HG03558 (cell line): ENCODE results near the gene NUP98.
"Not testable (repeated sequence)": the region's sequence is repeated elsewhere in the genome, so short reads cannot be mapped to it uniquely, and the experiment has no call there.

ENCODE experiments used
- ATAC-seq: cut with Tn5 transposase; IDR thresholded peaks from one replicate; pipeline ENCODE4 v1.9.1; 2021; ENCODE audit warnings: moderate number of reproducible peaks; ENCODE audit not compliant: unreplicated experiment; ENCODE audit errors: extremely low read depth

Gene NUP98

DNA sequence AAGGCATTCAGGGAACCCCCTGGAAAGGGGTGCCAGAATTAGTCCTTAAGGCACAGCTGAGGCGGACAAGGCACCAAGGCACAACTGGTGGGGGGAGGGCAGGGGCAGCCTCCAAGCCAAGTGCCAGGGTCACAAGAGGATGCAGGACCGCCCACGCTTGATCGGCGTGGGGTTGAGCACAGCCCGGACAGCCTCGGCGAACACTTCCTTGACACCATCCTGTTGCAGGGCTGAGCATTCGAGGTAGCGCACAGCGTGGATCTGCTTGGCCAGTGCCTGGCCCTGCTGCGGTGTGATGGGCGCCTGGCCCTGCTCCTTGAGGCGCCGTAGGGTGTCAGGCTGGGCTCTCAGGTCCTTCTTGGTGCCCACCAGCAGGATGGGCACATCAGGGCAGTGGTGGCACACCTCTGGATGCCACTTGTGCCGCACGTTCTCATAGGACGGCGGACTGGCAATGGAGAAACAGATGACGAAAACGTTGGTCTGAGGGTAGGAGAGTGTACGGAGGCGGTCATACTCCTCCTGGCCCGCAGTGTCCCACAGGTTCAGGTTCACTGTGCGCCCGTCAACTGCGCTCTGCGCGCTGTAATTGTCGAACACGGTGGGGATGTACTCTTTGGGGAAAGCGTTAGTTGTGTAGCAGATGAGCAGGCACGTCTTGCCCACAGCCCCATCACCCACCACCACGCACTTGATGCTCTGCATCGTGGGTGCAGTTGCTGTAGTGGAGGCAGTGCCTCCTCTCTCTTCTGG is 30.3 kb upstream of the NUP98 start:
- ATAC-seq: no peak

DNA sequence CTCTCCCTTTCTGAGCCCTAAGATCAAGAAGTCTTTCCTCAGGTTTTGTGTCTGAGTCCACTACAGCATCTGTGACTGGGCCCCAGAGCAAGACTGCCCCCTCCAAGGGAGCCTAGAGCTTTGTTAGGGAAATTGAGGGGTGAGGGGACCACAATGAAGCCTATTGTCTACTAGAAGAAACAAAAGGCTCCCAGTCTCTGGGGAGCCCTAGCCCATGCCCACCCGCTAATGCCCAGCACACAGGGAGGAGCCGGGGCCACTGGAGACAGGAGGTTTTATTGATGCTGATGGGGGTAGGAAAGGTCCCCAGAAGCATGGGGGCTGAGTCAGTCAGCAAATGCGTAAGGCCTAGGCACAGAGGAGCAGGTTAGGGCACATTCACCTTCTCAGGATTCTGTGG is 29.4 kb upstream of the NUP98 start:
- ATAC-seq: no peak

DNA sequence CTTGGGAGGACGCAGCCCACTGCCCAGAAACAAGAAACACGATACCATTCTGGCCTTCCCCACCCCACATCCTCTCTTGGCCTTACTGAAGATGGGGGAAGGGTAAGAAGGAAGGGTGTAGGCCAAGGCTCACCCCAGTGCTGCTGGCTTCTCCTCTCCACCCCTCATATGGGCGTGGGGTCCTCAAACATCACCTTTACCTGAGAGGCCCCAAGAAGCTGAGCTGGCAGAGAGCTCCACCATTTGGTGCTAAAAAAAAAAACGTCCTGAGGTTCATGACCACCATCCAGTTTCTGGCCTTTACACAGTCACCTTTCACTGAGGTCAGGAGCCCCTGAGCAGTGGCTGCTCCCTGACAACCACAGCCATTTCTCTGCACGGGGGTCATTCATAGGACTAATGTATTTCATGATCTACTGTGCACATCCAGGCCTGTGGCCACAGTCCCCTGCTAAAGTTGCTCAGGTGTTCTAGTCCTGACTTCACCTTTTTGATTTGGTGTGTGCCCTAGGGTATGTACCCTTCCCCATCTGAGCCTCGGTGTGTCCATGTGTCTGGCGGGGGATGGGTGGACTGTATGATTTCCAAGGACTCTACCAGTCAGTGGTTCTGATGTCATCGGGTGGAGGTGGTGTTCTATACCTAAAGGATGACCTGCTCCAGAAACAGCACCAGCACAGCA is 28.3 kb upstream of the NUP98 start:
- no peak for ATAC-seq

DNA sequence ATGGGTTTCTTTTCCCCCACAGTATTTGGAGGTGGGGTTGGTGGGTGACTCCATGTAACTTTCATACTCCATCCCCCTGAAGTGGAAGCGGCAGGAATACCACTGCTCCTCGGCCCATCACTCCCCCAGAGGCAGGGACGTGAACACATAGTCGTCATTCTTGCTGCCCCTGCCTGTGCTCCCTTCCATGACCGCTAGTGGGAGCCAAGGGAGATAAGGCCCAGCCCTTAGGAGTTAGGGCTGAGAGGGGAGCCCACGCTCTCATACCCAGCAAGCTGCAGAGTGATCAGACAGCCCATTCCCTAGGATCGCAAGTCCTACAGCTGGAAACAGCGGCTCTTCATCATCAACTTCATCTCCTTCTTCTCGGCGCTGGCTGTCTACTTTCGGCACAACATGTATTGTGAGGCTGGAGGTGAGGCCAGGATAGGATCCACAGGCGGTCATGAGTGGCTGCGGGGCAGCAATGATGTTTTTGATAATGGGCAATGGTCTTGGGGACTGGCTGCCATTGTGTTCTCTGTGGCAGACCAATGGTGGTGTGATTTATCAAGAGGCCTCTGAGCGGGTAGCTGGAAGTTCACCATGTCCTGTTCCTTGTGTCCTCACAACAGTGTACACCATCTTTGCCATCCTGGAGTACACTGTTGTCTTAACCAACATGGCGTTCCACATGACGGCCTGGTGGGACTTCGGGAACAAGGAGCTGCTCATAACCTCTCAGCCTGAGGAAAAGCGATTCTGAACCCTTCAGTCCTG is 27.5 kb upstream of the NUP98 start:
- peak; percentile 56 for ATAC-seq

DNA sequence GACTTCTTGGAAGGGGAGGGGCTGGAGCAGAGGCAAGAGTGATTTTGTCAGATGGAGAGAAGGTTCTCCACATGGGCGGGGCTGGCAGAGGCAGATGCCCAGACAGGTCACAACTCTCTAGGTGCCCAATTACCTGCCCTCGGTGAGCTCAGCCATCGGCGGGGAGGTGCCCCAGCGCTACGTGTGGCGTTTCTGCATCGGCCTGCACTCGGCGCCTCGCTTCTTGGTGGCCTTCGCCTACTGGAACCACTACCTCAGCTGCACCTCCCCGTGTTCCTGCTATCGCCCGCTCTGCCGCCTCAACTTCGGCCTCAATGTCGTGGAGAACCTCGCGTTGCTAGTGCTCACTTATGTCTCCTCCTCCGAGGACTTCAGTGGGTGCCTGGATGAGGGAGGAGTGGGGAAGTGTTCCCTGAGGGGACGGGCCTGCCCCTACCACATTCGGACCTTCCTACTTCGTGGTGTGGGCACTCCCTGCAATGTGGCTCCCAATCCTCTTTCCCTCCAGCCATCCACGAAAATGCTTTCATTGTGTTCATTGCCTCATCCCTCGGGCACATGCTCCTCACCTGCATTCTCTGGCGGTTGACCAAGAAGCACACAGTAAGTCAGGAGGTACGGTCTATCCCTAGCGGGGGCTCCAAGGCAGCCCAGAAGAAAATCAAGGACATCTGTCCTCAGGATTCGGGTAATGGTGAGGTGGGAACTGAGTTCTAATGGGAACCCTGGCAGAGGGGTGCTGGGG is 26.6 kb upstream of the NUP98 start:
- no peak for ATAC-seq

DNA sequence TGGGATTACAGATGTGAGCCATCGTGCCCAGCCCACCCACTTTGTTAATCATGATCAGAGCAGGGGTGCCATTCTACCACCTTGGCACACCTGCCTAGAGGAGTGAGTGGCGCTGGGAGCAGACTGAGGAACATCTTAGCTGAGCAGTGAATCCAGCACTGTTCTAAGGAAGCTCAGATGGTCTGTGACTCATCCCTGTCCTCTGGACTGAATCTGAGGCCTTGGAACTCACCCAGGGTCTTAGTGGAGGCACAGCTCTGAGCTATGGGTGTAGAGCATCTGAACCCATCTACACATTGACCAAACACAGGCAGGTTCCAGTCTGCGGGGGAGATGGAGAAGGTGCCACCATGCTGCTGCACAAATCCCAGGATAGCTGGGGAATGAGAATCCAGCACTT is 25.9 kb upstream of the NUP98 start:
- no peak for ATAC-seq

DNA sequence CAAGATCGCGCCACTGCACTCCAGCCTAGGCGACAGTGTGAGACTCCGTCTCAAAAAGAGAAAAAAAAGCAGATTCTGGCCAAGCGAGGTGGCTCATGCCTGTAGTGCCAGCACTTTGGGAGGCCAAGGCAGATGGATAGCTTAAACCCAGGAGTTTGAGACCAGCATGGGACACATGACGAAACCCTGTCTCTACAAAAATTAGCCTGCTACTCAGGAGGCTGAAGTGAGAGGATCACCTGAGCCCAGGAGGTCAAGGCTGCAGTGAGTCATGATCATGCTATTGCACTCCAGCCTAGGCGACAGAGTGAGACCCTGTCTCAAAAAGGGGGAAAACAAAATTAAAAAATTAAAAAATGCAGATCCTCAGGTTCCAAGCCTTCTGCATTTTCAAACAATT is 25.0 kb upstream of the NUP98 start:
- no peak for ATAC-seq

DNA sequence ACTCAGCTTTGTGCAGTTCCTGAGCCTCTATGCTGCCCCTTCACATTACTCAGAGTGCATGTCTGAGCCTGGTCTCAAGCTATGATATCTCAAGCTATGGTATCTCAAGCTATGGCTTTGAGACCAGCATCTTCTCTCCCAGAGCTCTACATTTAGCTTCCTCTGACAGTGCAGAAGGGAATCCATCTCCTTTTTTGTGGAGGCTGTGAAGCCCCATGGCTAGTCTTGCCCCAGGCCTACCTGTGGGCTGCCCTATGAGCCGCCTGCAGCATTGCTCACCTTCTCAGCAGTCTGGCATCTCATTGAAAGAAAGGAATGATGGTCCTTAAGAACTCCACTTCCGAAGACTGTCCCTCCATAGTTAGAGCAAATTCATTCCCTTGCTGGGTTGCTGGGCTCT is 23.6 kb upstream of the NUP98 start:
- no peak for ATAC-seq

DNA sequence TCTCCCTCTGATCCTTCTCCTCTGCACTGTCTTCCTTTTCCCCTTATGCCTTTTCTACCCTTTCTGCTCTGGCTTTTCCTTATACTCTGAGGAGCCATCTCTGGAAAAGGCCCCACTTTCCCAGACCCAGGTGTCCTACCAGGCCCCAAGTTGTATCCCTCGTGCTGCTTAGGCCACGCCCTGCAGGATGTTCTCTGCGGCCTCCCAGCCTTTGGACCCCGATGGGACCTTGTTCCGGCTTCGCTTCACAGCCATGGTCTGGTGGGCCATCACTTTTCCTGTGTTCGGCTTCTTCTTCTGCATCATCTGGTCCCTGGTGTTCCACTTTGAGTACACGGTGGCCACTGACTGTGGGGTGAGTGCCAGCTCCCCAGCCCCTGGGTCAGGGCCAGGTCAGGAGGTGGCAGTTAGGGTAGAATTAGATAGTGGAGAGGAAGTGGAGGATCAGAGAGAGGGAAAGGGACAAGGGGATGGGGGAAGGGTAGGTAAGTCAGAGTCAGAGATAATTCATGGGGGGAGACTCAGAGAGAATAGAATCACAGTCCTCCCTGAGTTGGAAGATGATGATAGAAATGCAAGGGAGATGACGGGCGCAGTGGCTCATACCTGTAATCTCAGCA is 19.9 kb upstream of the NUP98 start:
- no peak for ATAC-seq

DNA sequence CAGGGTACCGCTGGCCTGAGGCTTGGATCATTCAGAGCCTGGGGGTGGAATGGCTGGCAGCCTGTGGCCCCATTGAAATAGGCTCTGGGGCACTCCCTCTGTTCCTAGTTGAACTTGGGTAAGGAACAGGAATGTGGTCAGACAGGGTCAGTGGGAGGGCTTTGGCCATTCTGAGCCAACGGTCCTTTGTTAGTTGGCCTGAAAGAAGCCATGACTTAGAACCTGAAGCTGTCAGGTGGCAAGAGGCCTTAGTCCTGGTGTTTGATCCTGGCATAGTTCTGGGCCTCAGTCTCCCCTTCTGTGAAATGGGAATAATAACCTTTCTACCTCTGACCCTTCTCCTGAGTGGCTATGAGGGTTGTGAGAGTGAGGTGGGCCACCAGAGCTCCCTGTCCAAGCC is 19.3 kb upstream of the NUP98 start:
- ATAC-seq: no peak

DNA sequence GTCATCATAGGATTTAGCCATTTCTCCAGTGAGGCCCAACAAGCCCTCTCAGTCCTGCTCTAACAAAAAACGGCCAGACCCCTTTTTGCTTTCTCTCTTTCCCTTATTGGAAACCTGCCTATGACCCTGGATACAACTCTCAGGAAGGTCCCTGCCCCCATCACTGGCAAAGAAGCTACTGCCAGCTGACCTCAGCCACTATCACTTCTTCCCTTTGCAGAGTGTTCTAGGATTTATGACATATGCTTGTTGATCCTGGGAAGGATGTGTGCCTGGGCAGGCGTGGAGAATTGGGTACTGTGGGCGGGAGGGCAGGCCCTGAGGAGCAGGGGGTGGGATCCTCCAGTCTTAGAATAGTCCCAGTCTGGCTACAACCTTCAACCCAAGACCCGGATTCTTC is 18.5 kb upstream of the NUP98 start:
- no peak for ATAC-seq

DNA sequence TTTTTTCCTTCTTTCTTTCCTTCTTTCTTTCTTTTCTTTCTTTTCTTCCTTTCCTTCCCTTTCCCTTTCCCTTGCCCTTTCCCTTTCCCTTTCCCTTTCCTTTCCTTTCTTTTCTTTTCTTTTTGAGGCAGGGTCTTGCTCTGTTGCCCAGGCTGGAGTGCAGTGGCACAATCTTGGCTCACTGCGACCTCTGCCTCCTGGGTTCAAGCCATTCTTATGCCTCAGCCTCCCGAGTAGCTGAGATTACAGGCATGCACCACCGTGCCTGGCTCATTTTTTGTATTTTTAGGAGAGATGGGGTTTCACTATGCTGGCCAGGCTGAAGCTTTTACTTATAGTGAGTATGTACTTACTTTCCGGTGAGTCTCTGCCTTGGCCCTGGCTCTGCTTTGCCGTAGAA is 17.5 kb upstream of the NUP98 start:
- not testable (repeated sequence) for ATAC-seq

DNA sequence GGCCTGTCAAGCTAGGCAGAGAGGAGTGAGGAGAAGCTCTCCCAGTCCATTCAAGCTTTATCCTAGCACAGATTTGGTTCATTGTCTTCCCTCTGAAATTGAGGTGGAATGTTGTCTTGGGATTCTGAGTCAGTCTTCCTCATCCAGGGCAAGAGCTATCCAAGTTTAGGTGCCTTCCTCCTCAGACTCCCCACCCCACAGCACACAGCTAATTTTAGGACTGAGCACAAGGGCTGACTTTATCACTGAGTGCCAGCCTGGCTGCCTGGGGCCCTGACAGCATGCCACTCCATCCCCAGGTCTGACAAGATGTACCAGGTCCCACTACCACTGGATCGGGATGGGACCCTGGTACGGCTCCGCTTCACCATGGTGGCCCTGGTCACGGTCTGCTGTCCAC is 13.6 kb upstream of the NUP98 start:
- ATAC-seq: no peak

DNA sequence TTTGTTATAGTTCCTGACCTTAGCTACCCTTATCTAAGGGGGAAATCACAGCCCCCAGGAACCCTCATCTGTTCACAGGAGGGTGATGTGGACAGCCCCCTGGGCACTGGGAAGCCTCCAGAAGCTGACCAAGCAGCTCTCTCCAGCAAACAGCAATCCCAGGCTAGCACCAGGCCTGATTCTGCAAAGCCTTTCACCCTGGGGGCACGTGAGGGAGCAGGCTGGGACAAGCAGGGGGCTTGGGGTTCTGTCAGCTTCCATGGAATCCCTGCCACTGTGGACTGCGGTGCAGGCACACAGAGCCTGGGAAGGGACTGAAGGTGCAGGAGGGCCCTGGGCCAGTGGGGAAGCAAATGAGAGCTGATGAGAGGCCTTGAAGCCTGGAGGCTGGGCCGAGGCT is 13.1 kb upstream of the NUP98 start:
- no peak for ATAC-seq

DNA sequence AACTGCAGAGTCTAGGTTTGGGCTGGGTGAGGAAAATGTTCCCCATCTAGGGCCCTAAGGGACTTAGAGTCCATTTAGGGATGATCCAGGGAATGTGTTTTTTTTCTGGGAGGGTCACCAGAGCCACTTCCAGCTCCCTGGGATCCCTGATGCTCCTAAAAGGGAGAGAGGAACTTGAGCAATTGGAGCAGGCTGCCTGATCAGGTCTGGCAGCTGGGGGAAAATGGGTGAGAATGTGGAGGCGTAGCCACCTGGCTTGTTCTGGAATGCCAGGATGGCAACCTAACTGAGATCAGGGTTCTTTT is 12.2 kb upstream of the NUP98 start:
- ATAC-seq: no peak

DNA sequence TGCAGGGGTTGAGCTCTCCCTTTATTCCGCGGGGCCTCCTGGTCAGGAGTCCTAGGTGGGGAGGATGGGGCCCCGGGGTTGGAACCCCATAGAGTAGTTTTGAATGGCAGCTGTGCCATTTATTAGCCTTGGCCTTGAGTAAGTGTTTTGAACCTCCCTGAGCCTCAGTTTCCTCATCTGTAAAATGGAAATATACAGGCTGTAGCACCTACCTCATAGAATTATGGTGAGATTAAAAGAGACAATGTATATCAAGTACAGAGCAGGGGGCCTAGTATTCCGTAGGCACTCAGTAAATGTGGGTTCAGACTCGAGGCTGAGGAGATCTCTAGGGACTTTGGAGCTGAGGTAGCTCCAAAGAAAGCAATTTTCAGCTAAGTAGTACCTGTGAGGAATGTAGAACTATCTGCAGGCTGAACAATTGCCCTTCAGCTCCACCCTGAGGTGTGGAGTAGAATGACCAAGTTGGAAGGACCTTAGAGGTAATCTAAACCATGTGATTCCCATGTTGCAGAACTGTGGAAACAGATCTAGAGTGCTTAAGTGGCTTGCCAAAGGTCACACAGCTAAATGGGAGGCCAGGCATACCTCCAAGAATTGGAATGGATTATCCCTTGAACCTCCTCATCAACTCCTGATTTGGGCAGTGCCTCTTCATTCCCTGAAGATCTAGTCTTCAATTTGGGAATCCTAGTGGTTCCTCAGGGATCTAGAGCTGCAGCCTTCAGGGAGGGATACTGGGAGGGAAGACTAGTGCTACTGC is 11.7 kb upstream of the NUP98 start:
- ATAC-seq: peak; percentile 65

DNA sequence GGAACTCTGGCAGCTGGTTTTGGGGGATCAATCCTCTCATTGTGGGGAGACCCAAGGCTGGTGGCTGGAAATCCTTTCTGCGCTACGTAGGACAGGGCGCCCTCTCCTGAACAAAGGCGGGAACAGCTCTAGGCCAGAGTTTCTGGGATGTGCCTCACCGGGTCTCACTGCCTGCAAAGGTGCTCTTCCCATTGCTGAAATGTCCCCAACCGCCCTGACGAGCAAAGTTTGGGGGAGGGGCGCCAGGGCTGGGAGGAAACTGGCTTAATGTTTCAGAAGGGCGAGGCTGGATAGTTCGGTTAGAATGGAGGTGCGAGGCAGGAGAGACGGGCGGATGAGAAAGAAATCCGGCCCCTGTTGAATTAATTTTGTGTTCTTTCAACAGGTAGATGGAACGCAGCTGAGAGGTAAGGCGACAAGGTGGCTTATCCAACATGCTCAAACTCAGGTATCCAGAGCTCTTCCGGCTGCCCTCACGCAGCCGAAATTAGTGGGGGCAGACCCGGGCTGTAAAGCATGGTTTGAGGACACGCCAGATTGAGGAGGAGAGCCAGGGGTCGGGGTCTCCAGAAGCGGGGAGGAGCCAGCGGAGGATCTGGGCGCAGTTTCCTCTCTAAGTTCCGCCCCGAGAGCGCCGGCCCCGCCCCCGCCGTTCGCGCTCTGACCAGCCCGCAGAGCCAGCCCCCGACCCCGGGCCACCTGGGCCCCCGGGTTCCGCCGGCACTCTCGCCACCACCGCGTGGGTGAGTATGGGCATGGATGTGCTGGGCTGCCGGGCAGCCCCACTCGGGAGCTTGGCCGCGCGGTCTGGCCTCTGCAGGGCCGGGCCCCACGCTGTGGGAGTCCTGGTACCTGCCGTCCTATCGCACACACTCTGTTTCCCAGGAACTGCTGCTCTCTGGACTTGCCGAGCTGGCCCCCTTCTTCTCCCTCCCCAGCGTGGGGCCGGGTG is 10.8 kb upstream of the NUP98 start, which contains the start of gene PGAP2:
PGAP2 (plus strand) TSS at position 652 of the 952 bp plus-strand sequence. CDS start 2,700 bp downstream, outside the sequence.
- ATAC-seq: no peak

DNA sequence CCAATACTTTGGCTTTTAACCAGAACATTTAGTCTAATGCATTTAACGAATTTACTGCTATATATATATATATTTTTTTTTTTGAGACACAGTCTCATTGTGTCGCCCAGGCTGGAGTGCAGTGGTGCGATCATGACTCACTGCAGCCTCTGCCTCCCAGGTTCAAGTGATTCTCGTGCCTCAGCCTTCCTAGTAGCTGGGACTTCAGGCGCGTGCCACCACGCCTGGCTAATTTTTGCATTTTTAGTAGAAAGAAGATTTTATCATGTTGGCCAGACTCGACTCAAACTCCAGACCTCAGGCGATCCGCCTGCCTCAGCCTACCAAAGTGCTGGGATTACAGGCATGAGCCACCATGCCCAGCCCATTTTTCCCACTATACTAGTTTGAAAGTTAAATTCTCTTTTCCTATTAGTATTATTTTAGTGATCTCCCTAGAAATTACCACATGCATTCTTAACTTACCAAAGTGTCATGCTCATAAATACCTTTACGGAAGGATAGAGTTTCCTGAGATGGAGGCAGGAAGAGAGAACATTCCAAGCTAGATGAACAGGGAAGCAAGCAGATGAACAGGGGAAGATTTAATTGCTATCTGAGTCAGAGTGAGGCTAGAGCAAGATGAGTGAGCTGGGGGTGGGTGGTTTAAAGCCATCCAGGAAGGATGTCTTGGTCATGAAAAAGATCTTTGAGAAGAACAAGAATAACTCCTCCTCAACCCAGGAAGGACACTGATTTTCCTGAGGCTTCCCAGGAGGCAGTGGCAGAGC is 6.6 kb upstream of the NUP98 start:
- no peak for ATAC-seq
